ENCODE results near the gene RIOX2. TPM values are rescaled to one million over a fixed set of nuclear protein-coding genes. Genes with fewer than 3 reads are reported as not detected.
A peak's percentile ranks its signal among the peaks of the same experiment; 100 is the strongest.

Gene RIOX2
- total and polyA plus RNA-seq, 2 experiments from 2014 or later, result 29.1 to 36.4 TPM

- TF ChIP-seq EZH2phosphoT487 (IDR thresholded peaks at IDR 0.05; ENCODE audit: insufficient read depth, low read depth) (no peak), EZH2 (IDR thresholded peaks at IDR 0.05; ENCODE audit: insufficient read depth, poor library complexity, severe bottlenecking) (no peak)
Observed at GRCh38 chr3:97954228-97954827, 17.9 kb downstream of the RIOX2 start.

GRCh38 chr3:97952872-97953271 lies 19.4 kb downstream of the RIOX2 start:
- H3F3A ChIP-seq (ENCODE audit: insufficient read depth), result peaks cover 10% of the 10 kb centered on the region; the same call in 1 of the 2 replicates

More at GRCh38 chr3:97954228-97954827, 17.9 kb downstream of the RIOX2 start:
- Histone ChIP-seq H3K4me3 (no peak overlapping the region), H3K27me3 (replicated peaks; ENCODE audit: insufficient read depth) (no peaks in the 10 kb centered on the region), H3K36me3 (ENCODE audit: low read depth) (peaks cover 32% of the 10 kb centered on the region; the same call in 1 of the 2 replicates), H3K4me2 (ENCODE audit: unreplicated experiment) (no peak overlapping the region), H3K9ac (no peak overlapping the region), H2AFZ (no peak overlapping the region), H3K9me3 (ENCODE audit: low read depth) (no peaks in the 10 kb centered on the region), H4K20me1 (ENCODE audit: insufficient read depth) (no peaks in the 10 kb centered on the region), H3K4me1 (ENCODE audit: insufficient read depth) (peaks cover 9% of the 10 kb centered on the region; the same call in 1 of the 2 replicates), H3K27ac (no peak overlapping the region), H3K9me2 (ENCODE audit: insufficient read depth) (no peaks in the 10 kb centered on the region), H3F3A (ENCODE audit: insufficient read depth) (peaks cover 10% of the 10 kb centered on the region; the same call in 1 of the 2 replicates), H3K79me2 (ENCODE audit: insufficient read depth) (no peaks in the 10 kb centered on the region)
- in situ Hi-C loops (cut with MboI), result no loop called here
- no peak for DNase-seq
- WGBS, 2 experiments (ENCODE audit: low coverage in 1 of 2, low lambda C conversion rate in 2 of 2, missing lambda C conversion rate in 2 of 2), result 97% methylated on average over 9 of the region's 9 CpGs

GRCh38 chr3:97952280-97952679 lies 20.0 kb downstream of the RIOX2 start:
- Histone ChIP-seq H3K4me3 (no peak overlapping the region), H4K20me1 (ENCODE audit: insufficient read depth) (no peaks in the 10 kb centered on the region), H3K27ac (peak overlapping the region; percentile 62), H3K4me1 (ENCODE audit: insufficient read depth) (peaks cover 9% of the 10 kb centered on the region; the same call in 1 of the 2 replicates), H3K4me2 (ENCODE audit: unreplicated experiment) (no peak overlapping the region), H3K9me3 (ENCODE audit: low read depth) (no peaks in the 10 kb centered on the region), H3F3A (ENCODE audit: insufficient read depth) (peaks cover 10% of the 10 kb centered on the region; the same call in 1 of the 2 replicates), H3K9me2 (ENCODE audit: insufficient read depth) (no peaks in the 10 kb centered on the region), H3K79me2 (ENCODE audit: insufficient read depth) (no peaks in the 10 kb centered on the region), H2AFZ (no peak overlapping the region), H3K36me3 (ENCODE audit: low read depth) (peaks cover 35% of the 10 kb centered on the region; the same call in 1 of the 2 replicates), H3K9ac (peak overlapping the region; percentile 28; the same call in 1 of the 2 replicates), H3K27me3 (replicated peaks; ENCODE audit: insufficient read depth) (no peaks in the 10 kb centered on the region)
- peak; percentile 83 for DNase-seq
- in situ Hi-C loops (cut with MboI), result no loop called here
- TF ChIP-seq EZH2phosphoT487 (IDR thresholded peaks at IDR 0.05; ENCODE audit: insufficient read depth, low read depth) (no peak), EZH2 (IDR thresholded peaks at IDR 0.05; ENCODE audit: insufficient read depth, poor library complexity, severe bottlenecking) (no peak)
- whole genome bisulfite sequencing, 2 experiments (ENCODE audit: low coverage in 1 of 2, low lambda C conversion rate in 2 of 2, missing lambda C conversion rate in 2 of 2), result 80 to 88% methylated on average over 3 of the region's 3 CpGs

More at GRCh38 chr3:97952872-97953271, 19.4 kb downstream of the RIOX2 start:
- 50 to 61% methylated on average over 1 of the region's 1 CpG for WGBS, 2 experiments (ENCODE audit: low coverage in 1 of 2, low lambda C conversion rate in 2 of 2, missing lambda C conversion rate in 2 of 2)
- in situ Hi-C loops (cut with MboI), result no loop called here
- peaks cover 9% of the 10 kb centered on the region; the same call in 1 of the 2 replicates for H3K4me1 ChIP-seq (ENCODE audit: insufficient read depth)
- DNase-seq, result peak; percentile 23
- no peak overlapping the region for H3K4me3 ChIP-seq
- H3K27me3 ChIP-seq (replicated peaks; ENCODE audit: insufficient read depth), result no peaks in the 10 kb centered on the region
- TF ChIP-seq EZH2 (IDR thresholded peaks at IDR 0.05; ENCODE audit: insufficient read depth, poor library complexity, severe bottlenecking), result no peak
- TF ChIP-seq EZH2phosphoT487 (IDR thresholded peaks at IDR 0.05; ENCODE audit: insufficient read depth, low read depth), result no peak
- no peak overlapping the region for H2AFZ ChIP-seq
- no peaks in the 10 kb centered on the region for H4K20me1 ChIP-seq (ENCODE audit: insufficient read depth)
- peaks cover 35% of the 10 kb centered on the region; the same call in 1 of the 2 replicates for H3K36me3 ChIP-seq (ENCODE audit: low read depth)
- H3K4me2 ChIP-seq (ENCODE audit: unreplicated experiment), result no peak overlapping the region
- no peaks in the 10 kb centered on the region for H3K9me2 ChIP-seq (ENCODE audit: insufficient read depth)
- peak overlapping the region; percentile 28; the same call in 1 of the 2 replicates for H3K9ac ChIP-seq
- H3K27ac ChIP-seq, result peak overlapping the region; percentile 62
- H3K79me2 ChIP-seq (ENCODE audit: insufficient read depth), result no peaks in the 10 kb centered on the region
- no peaks in the 10 kb centered on the region for H3K9me3 ChIP-seq (ENCODE audit: low read depth)

GRCh38 chr3:97950360-97950759 lies 21.9 kb downstream of the RIOX2 start:
- TF ChIP-seq EZH2phosphoT487 (IDR thresholded peaks at IDR 0.05; ENCODE audit: insufficient read depth, low read depth) (no peak), EZH2 (IDR thresholded peaks at IDR 0.05; ENCODE audit: insufficient read depth, poor library complexity, severe bottlenecking) (no peak)

More at GRCh38 chr3:97950360-97950759, 21.9 kb downstream of the RIOX2 start:
- DNase-seq, result no peak
- no peaks in the 10 kb centered on the region for H3K27me3 ChIP-seq (replicated peaks; ENCODE audit: insufficient read depth)
- H2AFZ ChIP-seq, result no peak overlapping the region
- in situ Hi-C loops (cut with MboI), result no loop called here
- H4K20me1 ChIP-seq (ENCODE audit: insufficient read depth), result no peaks in the 10 kb centered on the region
- no peak overlapping the region for H3K27ac ChIP-seq
- H3K79me2 ChIP-seq (ENCODE audit: insufficient read depth), result no peaks in the 10 kb centered on the region
- H3K4me1 ChIP-seq (ENCODE audit: insufficient read depth), result peaks cover 9% of the 10 kb centered on the region; the same call in 1 of the 2 replicates
- WGBS, 2 experiments (ENCODE audit: low coverage in 1 of 2, low lambda C conversion rate in 2 of 2, missing lambda C conversion rate in 2 of 2), result 88 to 91% methylated on average over 3 of the region's 3 CpGs
- no peak overlapping the region for H3K4me2 ChIP-seq (ENCODE audit: unreplicated experiment)
- H3K9me2 ChIP-seq (ENCODE audit: insufficient read depth), result no peaks in the 10 kb centered on the region
- peaks cover 43% of the 10 kb centered on the region for H3K36me3 ChIP-seq (ENCODE audit: low read depth)
- H3K9ac ChIP-seq, result no peak overlapping the region; the same call in 1 of the 2 replicates
- no peak overlapping the region for H3K4me3 ChIP-seq
- H3F3A ChIP-seq (ENCODE audit: insufficient read depth), result peaks cover 10% of the 10 kb centered on the region; the same call in 1 of the 2 replicates
- H3K9me3 ChIP-seq (ENCODE audit: low read depth), result no peaks in the 10 kb centered on the region

All from GM23248 (cell line).